Measurements from ENCODE around the gene SFXN5. TPM values are rescaled to one million over a fixed set of nuclear protein-coding genes. Genes with fewer than 3 reads are reported as not detected.
A peak's percentile ranks its signal among the peaks of the same experiment; 100 is the strongest.

Gene SFXN5
- total RNA-seq, 1 donor from 2014 or later: 13.7 TPM

DNA sequence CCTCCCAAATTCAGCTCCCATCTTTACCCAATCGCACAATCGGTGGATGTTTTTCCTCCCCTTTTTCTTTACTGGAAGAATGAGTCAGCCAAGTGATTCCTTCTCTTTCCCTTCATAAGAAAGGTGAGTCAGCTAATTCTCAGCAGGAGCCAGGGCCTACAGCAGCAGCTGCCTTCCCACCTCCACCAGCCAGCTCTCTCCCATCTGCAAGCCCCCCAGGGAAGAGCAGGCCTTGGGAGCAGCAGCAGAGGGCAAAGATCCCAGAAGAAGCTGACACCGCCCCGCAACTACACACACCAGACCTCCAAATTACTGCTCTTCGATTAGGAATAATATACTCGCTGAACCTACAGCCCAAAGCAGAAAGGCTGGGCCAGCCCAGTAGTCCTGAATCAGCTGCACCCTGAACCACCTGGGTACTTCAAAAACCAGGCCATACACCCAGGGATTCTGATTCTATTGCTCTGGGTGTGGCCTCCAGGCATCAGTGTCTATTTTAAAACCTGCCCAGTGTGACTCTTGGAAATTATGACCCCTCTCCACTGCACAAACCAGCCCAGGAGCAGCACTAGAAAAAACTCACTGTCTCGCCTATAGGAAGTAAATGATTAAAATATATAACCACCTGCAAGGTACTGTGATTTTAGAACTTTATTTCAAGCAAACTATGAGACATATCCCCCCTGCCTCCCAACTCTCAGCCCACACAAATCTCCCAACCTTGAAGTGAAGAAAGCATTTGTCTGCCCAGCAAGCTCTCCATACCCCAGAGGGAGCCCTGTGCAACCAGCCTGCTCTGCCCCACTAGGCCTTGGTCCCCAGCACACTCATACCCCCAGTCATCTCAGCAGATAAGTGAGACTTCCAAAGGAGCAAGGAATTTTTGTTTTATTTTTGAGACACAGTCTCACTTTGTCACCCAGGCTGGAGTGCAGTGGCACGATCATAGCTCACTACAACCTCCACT is 7.3 kb downstream of the SFXN5 start:
- Mint-ChIP-seq H3K36me3 (ENCODE audit: unreplicated experiment) (no peaks in the 10 kb centered on the region), H3K4me1 (ENCODE audit: low read depth, unreplicated experiment) (peaks cover 19% of the 10 kb centered on the region), H3K27me3 (ENCODE audit: unreplicated experiment) (peaks cover 5% of the 10 kb centered on the region), H3K27ac (ENCODE audit: unreplicated experiment) (peak overlapping the region; percentile 59), H3K9me3 (ENCODE audit: unreplicated experiment) (peaks cover 3% of the 10 kb centered on the region), H3K4me3 (ENCODE audit: unreplicated experiment) (peak overlapping the region; percentile 5)
- no peak for TF ChIP-seq CTCF (IDR thresholded peaks at IDR 0.05; ENCODE audit: partially characterized antibody, unreplicated experiment)
- no peak for DNase-seq

DNA sequence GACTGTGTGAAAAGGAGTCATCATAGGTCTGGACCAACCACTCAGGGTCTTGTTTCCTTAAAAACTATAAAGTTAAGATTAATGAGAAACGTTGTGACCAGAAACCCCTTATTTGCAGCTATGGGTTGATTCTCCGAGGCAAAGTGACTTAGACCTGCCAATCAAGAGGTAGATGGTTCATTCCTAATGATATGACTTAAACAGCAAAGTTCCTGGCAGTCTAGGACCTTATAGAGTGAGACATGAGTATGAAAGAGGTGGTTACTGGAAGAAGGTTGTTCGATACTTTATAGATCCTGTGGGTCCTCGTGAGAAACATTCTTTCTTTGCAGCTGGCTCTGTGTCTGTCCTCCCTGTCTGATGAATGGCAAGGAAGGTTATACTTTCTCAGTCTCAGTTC is 8.0 kb downstream of the SFXN5 start:
- TF ChIP-seq CTCF (IDR thresholded peaks at IDR 0.05; ENCODE audit: partially characterized antibody, unreplicated experiment): no peak
- Mint-ChIP-seq H3K36me3 (ENCODE audit: unreplicated experiment) (no peaks in the 10 kb centered on the region), H3K27ac (ENCODE audit: unreplicated experiment) (peak overlapping the region; percentile 2), H3K27me3 (ENCODE audit: unreplicated experiment) (peaks cover 5% of the 10 kb centered on the region), H3K4me3 (ENCODE audit: unreplicated experiment) (peak overlapping the region; percentile 5), H3K9me3 (ENCODE audit: unreplicated experiment) (peaks cover 3% of the 10 kb centered on the region), H3K4me1 (ENCODE audit: low read depth, unreplicated experiment) (peaks cover 14% of the 10 kb centered on the region)
- DNase-seq: no peak

- H3K4me1 Mint-ChIP-seq (ENCODE audit: low read depth, unreplicated experiment): peaks cover 7% of the 10 kb centered on the region
- H3K4me3 Mint-ChIP-seq (ENCODE audit: unreplicated experiment): no peak overlapping the region
- no peak overlapping the region for H3K27ac Mint-ChIP-seq (ENCODE audit: unreplicated experiment)
- H3K27me3 Mint-ChIP-seq (ENCODE audit: unreplicated experiment): peaks cover 4% of the 10 kb centered on the region
- H3K9me3 Mint-ChIP-seq (ENCODE audit: unreplicated experiment): peaks cover 5% of the 10 kb centered on the region
- no peak for TF ChIP-seq CTCF (IDR thresholded peaks at IDR 0.05; ENCODE audit: partially characterized antibody, unreplicated experiment)
- no peak for DNase-seq
- H3K36me3 Mint-ChIP-seq (ENCODE audit: unreplicated experiment): peaks cover 8% of the 10 kb centered on the region
Measured at GRCh38 chr2:73059106-73059505, 12.4 kb downstream of the SFXN5 start.

- peaks cover 8% of the 10 kb centered on the region for H3K36me3 Mint-ChIP-seq (ENCODE audit: unreplicated experiment)
- no peak overlapping the region for H3K4me3 Mint-ChIP-seq (ENCODE audit: unreplicated experiment)
- no peak for TF ChIP-seq CTCF (IDR thresholded peaks at IDR 0.05; ENCODE audit: partially characterized antibody, unreplicated experiment)
- no peak overlapping the region for H3K27ac Mint-ChIP-seq (ENCODE audit: unreplicated experiment)
- peaks cover 7% of the 10 kb centered on the region for H3K4me1 Mint-ChIP-seq (ENCODE audit: low read depth, unreplicated experiment)
- H3K9me3 Mint-ChIP-seq (ENCODE audit: unreplicated experiment): peaks cover 8% of the 10 kb centered on the region
- H3K27me3 Mint-ChIP-seq (ENCODE audit: unreplicated experiment): peaks cover 4% of the 10 kb centered on the region
- no peak for DNase-seq
Measured at GRCh38 chr2:73054980-73055379, 16.5 kb downstream of the SFXN5 start.
